ENCODE results near the gene TOR4A.

Gene TOR4A

DNA sequence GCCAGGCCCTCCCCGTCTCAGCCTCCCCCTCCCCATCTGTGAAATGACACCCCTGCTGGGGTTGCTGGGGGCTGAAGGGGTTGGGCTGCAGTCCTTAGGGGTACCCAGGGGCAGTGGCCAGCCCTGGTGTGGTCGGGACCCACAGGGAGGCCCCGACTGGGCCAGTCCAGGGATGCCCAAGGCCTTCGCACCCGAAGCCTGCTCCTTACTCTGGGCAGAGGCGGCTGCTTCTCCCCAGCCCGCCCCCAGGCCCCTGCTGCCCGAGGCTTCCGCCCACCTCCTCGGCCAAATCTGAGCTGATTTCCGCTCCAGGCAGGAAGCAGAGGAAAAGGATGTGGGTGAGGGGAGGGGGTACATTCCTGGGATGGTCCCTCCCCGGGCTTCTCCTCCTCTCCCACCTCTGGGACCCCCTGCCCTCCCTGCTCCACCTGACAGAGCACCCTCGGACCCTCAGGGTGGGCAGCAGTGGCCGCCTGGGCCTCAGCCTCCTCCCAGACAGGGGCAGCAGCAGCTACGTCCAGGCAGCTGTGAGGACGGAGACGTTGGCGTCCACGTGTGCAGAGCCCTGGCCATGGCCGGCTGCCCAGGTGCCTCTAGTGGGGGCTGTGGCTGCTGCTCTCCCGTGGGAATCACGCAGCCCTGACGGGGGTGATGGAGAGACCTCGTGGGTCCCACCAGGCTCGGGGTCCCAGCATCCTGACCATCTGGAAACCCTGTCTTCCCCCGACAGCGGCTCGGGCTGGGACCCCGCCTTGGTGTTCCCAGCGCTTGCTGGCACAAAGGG lies 28.7 kb downstream of the TOR4A start:
- DNase-seq (ENCODE audit: low read depth in 2 of 2) = no peak

DNA sequence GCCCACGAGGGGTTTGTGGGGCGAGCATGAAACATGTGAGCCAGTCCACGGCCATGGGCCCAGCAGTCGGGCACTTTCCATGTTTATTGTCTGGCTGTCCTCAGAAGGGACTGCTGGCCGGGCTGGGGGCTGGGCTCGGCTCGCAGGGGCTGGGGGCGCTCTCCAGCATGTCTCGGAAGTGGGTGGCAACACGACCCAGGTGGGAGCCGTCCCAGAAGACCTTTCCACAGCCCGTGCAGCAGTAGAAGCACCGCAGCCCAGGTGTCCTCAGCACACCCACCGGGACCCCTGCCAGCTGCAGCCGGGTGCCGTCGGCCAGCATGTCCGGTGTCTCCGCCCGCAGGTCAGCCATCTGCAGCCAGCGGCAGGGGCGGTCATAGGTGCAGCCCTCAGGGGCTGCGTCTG lies 29.3 kb downstream of the TOR4A start:
- DNase-seq (ENCODE audit: low read depth in 2 of 2) = no peak

GRCh38 chr9:137307255-137308056 lies 29.9 kb downstream of the TOR4A start:
- no peak for DNase-seq (ENCODE audit: low read depth in 2 of 2)

DNA sequence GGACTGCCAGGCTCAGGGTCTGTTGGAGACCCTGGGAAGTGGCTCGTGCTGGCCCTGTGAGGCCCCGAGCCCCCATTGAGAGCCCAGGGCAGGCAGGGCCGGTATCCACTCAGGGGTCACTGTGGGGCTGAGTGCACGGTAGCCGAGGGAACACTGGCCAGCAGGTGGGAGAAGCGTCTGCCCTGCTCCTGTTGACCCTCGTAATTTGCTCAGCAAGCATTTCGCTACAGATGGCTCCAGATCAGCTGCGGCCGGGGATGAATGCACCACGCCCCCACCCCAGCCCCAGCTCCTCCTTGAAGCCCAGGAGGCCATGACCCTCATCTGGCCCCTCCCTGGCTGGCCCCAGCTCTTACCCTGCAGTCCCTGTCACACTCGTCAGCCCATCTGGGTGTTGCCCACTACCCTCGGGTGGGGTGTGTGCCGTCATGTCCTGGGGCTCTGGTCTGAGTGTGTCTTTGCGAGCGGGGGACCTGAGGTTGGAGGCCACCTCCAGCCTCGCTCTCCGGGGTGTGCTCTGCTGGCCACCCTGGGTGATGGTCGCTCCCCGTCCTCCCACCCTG lies 30.6 kb downstream of the TOR4A start:
- DNase-seq (ENCODE audit: low read depth in 2 of 2) = no peak

- DNase-seq (ENCODE audit: low read depth in 2 of 2) = no peak
These were observed 32.1 kb downstream of the TOR4A start for GRCh38 chr9:137309368-137310188.

GRCh38 chr9:137310189-137311052 lies 32.9 kb downstream of the TOR4A start:
- no peak for DNase-seq (ENCODE audit: low read depth in 2 of 2)

- DNase-seq (ENCODE audit: low read depth in 2 of 2) = no peak
These were observed 33.9 kb downstream of the TOR4A start for GRCh38 chr9:137311171-137311985.

DNA sequence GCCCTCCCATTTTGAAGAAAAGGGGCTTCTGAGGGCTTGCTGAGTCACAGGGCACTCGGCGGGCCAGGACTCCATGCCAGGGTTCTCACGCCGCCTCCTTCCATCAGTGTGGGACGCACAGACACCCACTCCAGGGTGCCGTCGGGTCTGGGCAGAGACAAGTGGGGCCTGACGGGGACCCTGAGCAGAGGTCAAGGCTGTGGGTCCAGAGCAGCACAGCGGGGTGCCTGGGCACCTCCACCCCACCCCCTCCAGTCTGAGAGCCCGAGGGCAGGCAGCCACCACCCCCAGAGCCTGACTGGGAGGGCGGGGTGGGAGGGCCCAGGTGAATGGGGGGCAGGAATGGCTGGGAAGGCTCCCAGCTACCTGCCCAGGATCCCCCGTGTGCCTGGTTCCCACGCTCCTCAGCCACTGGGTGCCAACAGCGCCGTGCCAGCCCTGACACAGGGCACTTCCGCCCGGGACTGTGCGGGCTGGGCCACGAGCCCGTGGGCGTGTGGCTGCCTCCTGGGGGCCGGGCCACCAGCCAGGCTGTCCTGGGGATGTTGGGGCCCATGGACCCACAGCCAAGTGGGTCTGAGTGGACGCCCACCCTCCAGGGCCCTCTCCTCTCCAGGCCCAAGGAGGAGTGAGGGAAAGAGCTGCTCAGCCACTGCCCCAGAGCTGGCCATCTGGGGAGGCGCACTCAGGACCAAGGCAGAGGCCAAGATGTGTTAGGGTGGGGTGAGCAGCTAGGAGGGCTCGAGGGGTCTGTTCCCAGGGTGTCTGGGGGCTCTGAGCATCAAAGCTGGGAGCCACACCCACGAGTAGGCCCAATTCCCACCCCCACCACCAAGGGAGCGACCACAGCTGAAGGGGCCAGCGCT lies 34.7 kb downstream of the TOR4A start:
- no peak for DNase-seq (ENCODE audit: low read depth in 2 of 2)

GRCh38 chr9:137312852-137313325 lies 35.4 kb downstream of the TOR4A start:
- DNase-seq (ENCODE audit: low read depth in 2 of 2) = no peak

DNA sequence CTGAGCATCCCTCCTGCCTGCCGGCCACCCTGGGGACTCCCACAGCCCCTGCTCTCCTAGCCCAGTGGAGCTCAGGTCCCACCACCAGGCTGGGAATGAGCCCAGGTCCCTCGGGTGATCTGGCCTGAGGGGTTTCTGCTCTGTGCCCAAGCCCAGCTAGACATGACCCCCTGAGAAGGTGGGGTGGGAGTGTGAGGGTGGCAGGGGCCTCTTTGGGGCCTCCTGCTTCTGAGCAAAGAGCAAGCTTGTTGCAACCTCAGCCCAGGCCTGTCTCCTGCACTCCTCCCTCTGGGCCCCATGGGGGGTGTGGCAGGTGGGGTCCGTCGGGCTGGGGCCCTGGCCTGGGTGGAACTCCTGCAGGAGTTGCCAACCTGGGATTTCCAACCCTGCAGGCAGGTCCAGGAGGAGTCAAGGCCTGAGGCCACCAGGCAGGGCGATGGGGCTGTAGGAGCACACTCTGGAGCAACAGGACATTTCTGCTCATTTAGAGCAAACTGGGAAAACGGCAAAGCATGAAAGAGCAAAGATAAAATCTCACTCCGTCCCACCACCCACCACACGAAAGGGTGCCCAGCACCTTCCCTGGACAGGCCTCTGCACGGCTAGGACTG lies 35.9 kb downstream of the TOR4A start:
- no peak for DNase-seq (ENCODE audit: low read depth in 2 of 2)

DNA sequence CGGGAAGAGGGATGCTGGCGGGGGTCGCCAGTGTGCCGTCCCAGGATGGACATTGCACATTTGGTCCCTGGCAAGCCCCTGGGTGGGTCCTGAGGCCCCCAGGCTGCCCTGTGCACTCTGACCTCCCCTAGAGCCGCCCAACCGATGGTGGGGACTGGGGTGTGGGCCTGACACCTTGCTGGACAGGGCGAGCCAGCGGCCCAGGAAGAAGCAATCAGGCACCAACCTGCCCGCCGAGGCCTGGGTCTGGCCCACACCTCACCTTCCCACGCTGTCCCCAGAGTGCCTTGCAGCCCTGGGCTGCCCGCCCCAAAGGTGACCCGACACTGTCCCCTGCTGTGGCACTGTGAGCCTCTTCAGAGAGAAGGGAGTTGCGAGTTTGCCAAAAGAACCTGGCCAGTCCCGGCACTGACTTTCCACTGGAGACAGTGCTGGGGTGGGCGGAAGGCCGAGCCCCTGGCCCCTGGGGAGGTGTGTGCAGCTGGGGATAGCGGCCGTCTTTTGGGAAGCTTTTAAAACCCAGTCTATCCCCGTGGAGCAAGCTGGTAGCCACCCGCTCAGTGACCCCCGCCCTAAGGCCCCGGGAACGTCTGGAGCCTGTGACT lies 36.5 kb downstream of the TOR4A start:
- no peak for DNase-seq (ENCODE audit: low read depth in 2 of 2)

GRCh38 chr9:137314561-137315560 lies 37.3 kb downstream of the TOR4A start:
- no peak for DNase-seq (ENCODE audit: low read depth in 2 of 2)

- DNase-seq (ENCODE audit: low read depth in 2 of 2) = no peak
These were observed 38.1 kb downstream of the TOR4A start for GRCh38 chr9:137315581-137316011.

DNA sequence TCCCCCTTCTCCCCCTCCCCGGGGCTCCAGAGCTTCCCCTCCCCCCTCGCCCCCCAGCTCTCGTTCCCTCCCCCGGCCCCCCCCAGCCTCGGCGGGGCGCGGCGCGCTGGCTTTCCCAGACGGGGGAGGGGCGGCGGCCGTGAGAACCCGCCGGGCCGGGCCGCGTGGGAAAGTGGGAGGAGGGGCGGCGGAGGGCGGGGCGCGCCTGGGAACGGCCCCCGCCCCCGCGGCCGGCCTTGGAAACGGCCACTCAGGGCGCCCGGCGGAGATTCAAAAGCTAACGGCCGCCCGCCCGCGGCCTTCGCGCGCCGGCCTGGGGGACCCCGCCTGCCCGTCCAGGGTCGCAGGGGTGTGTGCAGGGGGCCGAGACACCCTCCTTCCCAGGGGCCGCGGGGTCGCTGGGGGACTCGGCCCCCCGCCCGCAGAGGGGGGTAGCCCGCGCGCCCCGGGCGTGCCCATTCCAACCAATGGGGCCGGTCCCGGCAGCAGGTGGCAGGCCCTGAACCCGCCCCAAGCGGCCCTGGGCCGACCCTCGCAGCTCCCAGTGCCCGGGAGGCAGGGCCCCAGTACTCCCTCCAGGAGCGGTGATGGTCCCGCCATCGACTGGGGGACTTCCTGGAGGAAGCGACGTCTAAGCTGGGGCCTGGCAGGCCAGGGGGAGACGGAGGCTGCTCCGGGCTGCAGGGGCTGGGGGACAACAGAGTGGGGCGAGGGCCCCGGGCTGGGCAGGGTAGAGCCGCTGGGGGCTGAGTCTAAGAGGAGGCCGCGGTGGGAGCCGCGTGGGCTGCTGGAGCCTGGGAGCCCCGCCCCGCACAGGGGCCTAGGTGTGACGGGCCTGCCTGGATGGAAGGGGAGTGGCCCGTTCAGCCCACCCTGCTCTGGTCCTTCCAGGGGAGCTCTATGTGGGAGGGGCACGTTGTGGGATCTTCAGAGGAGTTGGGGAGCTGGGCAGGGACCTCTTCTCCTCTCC lies 38.8 kb downstream of the TOR4A start:
- DNase-seq (ENCODE audit: low read depth in 2 of 2) = no peak

- DNase-seq (ENCODE audit: low read depth in 2 of 2) = no peak
These were observed 39.6 kb downstream of the TOR4A start for GRCh38 chr9:137317021-137317717.

All from stimulated activated CD4-positive, alpha-beta T cell treated with anti-CD3 and anti-CD28 coated beads, Interleukin-1b, Interleukin-23, amount 100 ng/mL, for 4 hours (primary cell).